ENCODE measurements around the gene FNDC11. TPM values are rescaled to one million over a fixed set of nuclear protein-coding genes. Genes with fewer than 3 reads are reported as not detected.

FNDC11 gene
- polyA plus RNA-seq, 2 of the 4 experiments (the other 2 are of a cell fraction): 0.14 to 0.18 TPM

DNA sequence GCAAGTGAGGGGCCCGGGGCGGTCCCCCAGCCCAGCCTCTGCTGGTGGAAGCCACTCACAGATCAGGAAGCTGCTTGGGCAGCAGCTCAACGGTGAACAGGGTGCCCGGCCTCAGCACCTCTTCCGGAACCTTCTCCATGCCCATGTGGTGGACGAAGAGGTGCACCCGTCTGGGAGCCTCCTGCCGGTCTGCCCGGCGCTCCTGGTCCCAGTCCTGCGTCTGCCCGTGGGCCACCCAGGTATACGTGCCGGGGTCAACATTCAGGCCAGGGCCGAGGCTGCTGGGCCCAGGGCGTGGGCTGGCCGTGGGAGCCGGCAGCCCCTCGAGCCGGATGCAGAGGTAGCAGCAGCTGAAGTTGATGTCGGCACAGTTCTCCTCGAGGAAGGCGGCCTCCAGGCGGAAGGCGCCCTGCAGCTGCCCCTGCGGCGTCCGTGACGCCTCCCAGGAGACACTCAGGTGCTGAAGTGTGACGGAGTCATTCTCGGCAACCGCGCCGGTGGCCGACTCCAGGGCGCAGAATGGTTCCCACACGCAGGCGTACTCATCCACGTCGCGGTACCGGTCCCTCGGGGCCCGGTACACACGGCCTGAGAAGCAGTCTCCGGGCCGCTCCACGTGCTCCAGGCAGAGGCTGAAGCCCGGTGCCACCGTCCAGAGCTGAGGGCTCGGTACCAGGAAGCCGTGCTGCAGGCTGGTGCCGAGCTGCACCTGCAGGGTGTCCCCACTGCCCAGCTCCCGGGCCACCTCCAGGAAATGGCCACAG, 8.7 kb downstream of the FNDC11 start (continued):
- TF ChIP-seq, protein P1, sequence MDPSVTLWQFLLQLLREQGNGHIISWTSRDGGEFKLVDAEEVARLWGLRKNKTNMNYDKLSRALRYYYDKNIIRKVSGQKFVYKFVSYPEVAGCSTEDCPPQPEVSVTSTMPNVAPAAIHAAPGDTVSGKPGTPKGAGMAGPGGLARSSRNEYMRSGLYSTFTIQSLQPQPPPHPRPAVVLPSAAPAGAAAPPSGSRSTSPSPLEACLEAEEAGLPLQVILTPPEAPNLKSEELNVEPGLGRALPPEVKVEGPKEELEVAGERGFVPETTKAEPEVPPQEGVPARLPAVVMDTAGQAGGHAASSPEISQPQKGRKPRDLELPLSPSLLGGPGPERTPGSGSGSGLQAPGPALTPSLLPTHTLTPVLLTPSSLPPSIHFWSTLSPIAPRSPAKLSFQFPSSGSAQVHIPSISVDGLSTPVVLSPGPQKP (IDR thresholded peaks at IDR 0.05; ENCODE audit: low read depth, low read length): no peak

DNA sequence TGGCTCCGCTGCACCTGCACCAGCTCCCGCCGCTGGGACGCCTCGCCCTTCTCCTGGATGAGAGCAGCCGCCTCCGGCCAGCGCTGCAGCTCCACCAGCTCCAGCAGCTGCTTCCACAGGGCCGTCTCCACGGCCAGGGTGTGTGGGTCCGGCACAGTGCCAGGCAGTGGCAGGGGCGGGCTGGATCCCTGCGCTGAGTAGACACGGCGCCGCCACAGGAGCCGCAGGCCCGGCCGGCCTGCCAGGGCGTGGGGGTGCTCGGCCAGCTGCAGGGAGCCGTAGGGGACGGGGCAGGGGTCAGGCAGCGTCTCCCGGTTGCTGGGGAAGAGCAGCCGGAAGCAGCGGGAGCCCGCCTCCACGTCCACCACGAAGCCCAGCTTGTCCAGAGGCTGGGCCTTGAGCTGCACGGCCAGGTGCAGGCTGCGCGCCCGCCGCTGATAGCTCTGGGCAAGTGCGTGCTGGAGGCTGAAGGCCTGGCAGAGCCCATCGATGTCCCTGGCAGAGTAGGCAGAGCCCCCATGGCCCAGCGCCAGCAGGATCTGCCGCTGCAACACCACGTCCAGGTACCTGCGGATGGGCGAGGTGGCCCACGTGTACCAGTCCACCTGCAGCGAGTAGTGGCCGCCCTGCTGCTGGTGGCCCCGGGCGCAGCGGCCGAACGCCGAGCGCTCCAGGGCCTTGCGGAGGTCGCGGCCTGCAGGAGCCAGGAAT, 9.4 kb downstream of the FNDC11 start:
- Histone ChIP-seq H3K4me3 (no peak overlapping the region), H3K9me3 (no peaks in the 10 kb centered on the region), H3K4me1 (no peaks in the 10 kb centered on the region), H3K4me2 (no peak overlapping the region), H3K27ac (no peak overlapping the region)
- 93% methylated on average over 16 of the region's 55 CpGs for WGBS (ENCODE audit: missing lambda C conversion rate)
- ChIA-PET POLR2A (no interaction called here), CTCF (interaction anchor here (1.1 to 7.6 kb wide), 5 partner anchors 10 to 68 kb away, joined by 3 to 49 read pairs (median 4); partner anchors contain the start of gene PTK6)
- ATAC-seq (no peak), FAIRE-seq (no peak), DNase-seq (ENCODE audit: low read depth in 1 of 2, low spot score in 1 of 2) (no peak)
- TF ChIP-seq, protein P2, sequence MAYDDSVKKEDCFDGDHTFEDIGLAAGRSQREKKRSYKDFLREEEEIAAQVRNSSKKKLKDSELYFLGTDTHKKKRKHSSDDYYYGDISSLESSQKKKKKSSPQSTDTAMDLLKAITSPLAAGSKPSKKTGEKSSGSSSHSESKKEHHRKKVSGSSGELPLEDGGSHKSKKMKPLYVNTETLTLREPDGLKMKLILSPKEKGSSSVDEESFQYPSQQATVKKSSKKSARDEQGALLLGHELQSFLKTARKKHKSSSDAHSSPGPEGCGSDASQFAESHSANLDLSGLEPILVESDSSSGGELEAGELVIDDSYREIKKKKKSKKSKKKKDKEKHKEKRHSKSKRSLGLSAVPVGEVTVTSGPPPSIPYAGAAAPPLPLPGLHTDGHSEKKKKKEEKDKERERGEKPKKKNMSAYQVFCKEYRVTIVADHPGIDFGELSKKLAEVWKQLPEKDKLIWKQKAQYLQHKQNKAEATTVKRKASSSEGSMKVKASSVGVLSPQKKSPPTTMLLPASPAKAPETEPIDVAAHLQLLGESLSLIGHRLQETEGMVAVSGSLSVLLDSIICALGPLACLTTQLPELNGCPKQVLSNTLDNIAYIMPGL (CRISPR knock-in tag; IDR thresholded peaks at IDR 0.05; ENCODE audit: borderline replicate concordance): no peak
- TF ChIP-seq KDM1A (IDR thresholded peaks at IDR 0.05; ENCODE audit: low read depth) (no peak), ZFP36 (IDR thresholded peaks at IDR 0.05; ENCODE audit: borderline replicate concordance, partially characterized antibody) (no peak), MAFK (IDR thresholded peaks at IDR 0.05; ENCODE audit: partially characterized antibody) (no peak), POLR2A (IDR thresholded peaks at IDR 0.05; ENCODE audit: low read length) (no peak), SMC3 (IDR thresholded peaks at IDR 0.05) (no peak), FOXS1 (CRISPR knock-in tag; IDR thresholded peaks at IDR 0.05) (no peak), CEBPB (IDR thresholded peaks at IDR 0.05) (no peak), MYC (IDR thresholded peaks at IDR 0.05; ENCODE audit: borderline replicate concordance, low read length) (no peak), HOXB13 (CRISPR knock-in tag; IDR thresholded peaks at IDR 0.05; ENCODE audit: low read depth) (no peak), EP300 (IDR thresholded peaks at IDR 0.05) (no peak), CHD2 (IDR thresholded peaks at IDR 0.05; ENCODE audit: low read length, partially characterized antibody) (no peak), SREBF2 (IDR thresholded peaks at IDR 0.05) (no peak), FOSB (CRISPR knock-in tag; IDR thresholded peaks at IDR 0.05) (no peak)
- TF ChIP-seq, protein P3, sequence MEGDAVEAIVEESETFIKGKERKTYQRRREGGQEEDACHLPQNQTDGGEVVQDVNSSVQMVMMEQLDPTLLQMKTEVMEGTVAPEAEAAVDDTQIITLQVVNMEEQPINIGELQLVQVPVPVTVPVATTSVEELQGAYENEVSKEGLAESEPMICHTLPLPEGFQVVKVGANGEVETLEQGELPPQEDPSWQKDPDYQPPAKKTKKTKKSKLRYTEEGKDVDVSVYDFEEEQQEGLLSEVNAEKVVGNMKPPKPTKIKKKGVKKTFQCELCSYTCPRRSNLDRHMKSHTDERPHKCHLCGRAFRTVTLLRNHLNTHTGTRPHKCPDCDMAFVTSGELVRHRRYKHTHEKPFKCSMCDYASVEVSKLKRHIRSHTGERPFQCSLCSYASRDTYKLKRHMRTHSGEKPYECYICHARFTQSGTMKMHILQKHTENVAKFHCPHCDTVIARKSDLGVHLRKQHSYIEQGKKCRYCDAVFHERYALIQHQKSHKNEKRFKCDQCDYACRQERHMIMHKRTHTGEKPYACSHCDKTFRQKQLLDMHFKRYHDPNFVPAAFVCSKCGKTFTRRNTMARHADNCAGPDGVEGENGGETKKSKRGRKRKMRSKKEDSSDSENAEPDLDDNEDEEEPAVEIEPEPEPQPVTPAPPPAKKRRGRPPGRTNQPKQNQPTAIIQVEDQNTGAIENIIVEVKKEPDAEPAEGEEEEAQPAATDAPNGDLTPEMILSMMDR (IDR thresholded peaks at IDR 0.05): no peak
- TF ChIP-seq, protein P4, sequence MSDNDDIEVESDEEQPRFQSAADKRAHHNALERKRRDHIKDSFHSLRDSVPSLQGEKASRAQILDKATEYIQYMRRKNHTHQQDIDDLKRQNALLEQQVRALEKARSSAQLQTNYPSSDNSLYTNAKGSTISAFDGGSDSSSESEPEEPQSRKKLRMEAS (IDR thresholded peaks at IDR 0.05): no peak
- TF ChIP-seq, protein P5, sequence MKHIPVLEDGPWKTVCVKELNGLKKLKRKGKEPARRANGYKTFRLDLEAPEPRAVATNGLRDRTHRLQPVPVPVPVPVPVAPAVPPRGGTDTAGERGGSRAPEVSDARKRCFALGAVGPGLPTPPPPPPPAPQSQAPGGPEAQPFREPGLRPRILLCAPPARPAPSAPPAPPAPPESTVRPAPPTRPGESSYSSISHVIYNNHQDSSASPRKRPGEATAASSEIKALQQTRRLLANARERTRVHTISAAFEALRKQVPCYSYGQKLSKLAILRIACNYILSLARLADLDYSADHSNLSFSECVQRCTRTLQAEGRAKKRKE (CRISPR knock-in tag; IDR thresholded peaks at IDR 0.05; ENCODE audit: low read depth): no peak
- TF ChIP-seq, protein P6, sequence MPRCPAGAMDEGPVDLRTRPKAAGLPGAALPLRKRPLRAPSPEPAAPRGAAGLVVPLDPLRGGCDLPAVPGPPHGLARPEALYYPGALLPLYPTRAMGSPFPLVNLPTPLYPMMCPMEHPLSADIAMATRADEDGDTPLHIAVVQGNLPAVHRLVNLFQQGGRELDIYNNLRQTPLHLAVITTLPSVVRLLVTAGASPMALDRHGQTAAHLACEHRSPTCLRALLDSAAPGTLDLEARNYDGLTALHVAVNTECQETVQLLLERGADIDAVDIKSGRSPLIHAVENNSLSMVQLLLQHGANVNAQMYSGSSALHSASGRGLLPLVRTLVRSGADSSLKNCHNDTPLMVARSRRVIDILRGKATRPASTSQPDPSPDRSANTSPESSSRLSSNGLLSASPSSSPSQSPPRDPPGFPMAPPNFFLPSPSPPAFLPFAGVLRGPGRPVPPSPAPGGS (IDR thresholded peaks at IDR 0.05): no peak
